SK-N-SH (cell line): ENCODE measurements around the gene PSMD6.

ENCODE experiments used
- CTCF ChIP-seq: fragments of 200-600 bp; sonication (generic); IDR thresholded peaks from 2 replicates; pipeline ENCODE4 v1.6.1; 2017; ENCODE audit warnings: antibody characterized with exemption, mild to moderate bottlenecking, moderate library complexity
- ELF1 ChIP-seq: IDR thresholded peaks from 2 replicates; pipeline ENCODE4 v1.4.0; 2012
- EP300 ChIP-seq, 2 experiments: IDR thresholded peaks; 2 replicates each; pipeline versions ENCODE4 v1.4.0 to v1.6.1; 2012; ENCODE audit warnings: borderline replicate concordance in 1 of 2, low read depth in 1 of 2, low read length in 1 of 2
- EZH2phosphoT487 ChIP-seq: fragments of 200-600 bp; sonication (generic); IDR thresholded peaks from 2 replicates; pipeline ENCODE4 v1.6.1; 2017; ENCODE audit warnings: low read depth, mixed run types, mild to moderate bottlenecking, antibody characterized with exemption, moderate library complexity, borderline replicate concordance
- FOSL2 ChIP-seq: IDR thresholded peaks from 2 replicates; pipeline ENCODE4 v1.4.0; 2012; ENCODE audit warnings: low read depth, mild to moderate bottlenecking, moderate library complexity, borderline replicate concordance
- FOXJ3 ChIP-seq: sonication (generic); formaldehyde crosslinking; IDR thresholded peaks from 2 replicates; pipeline ENCODE4 v1.5.1; 2020; ENCODE audit warnings: mild to moderate bottlenecking, missing genetic modification reagents
- GABPA ChIP-seq: IDR thresholded peaks from 2 replicates; pipeline ENCODE4 v1.4.0; 2012; ENCODE audit warnings: low read depth, mild to moderate bottlenecking
- MAX ChIP-seq: IDR thresholded peaks from 2 replicates; pipeline ENCODE4 v1.4.0; 2012; ENCODE audit warnings: low read depth
- MEF2A ChIP-seq: IDR thresholded peaks from 2 replicates; pipeline ENCODE4 v1.4.0; 2012; ENCODE audit warnings: low read depth, borderline replicate concordance
- NRF1 ChIP-seq: IDR thresholded peaks from 2 replicates; pipeline ENCODE4 v1.6.1; 2012; ENCODE audit warnings: low read depth, mild to moderate bottlenecking, low read length
- RCOR1 ChIP-seq: fragments of 150-350 bp; IDR thresholded peaks from 2 replicates; pipeline ENCODE4 v1.6.1; 2017; ENCODE audit warnings: antibody characterized with exemption, low read length
- TF ChIP-seq, protein P1 (sequence below): IDR thresholded peaks from 2 replicates; pipeline ENCODE4 v1.6.1; 2012; ENCODE audit warnings: mild to moderate bottlenecking, low read depth, low read length, moderate library complexity

- TF ChIP-seq MAX (no peak), ELF1 (no peak), GABPA (no peak), CTCF (no peak), NRF1 (no peak), EZH2phosphoT487 (no peak), MEF2A (no peak), EP300 (IDR thresholded peaks at IDR 0.05; ENCODE audit: borderline replicate concordance in 1 of 2, low read depth in 1 of 2, low read length in 1 of 2) (no peak), RCOR1 (no peak), FOXJ3 (CRISPR knock-in tag) (no peak), FOSL2 (no peak)
- TF ChIP-seq, protein P1, sequence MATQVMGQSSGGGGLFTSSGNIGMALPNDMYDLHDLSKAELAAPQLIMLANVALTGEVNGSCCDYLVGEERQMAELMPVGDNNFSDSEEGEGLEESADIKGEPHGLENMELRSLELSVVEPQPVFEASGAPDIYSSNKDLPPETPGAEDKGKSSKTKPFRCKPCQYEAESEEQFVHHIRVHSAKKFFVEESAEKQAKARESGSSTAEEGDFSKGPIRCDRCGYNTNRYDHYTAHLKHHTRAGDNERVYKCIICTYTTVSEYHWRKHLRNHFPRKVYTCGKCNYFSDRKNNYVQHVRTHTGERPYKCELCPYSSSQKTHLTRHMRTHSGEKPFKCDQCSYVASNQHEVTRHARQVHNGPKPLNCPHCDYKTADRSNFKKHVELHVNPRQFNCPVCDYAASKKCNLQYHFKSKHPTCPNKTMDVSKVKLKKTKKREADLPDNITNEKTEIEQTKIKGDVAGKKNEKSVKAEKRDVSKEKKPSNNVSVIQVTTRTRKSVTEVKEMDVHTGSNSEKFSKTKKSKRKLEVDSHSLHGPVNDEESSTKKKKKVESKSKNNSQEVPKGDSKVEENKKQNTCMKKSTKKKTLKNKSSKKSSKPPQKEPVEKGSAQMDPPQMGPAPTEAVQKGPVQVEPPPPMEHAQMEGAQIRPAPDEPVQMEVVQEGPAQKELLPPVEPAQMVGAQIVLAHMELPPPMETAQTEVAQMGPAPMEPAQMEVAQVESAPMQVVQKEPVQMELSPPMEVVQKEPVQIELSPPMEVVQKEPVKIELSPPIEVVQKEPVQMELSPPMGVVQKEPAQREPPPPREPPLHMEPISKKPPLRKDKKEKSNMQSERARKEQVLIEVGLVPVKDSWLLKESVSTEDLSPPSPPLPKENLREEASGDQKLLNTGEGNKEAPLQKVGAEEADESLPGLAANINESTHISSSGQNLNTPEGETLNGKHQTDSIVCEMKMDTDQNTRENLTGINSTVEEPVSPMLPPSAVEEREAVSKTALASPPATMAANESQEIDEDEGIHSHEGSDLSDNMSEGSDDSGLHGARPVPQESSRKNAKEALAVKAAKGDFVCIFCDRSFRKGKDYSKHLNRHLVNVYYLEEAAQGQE, result no peak
These were observed 31.8 kb upstream of the PSMD6 start for GRCh38 chr3:64055076-64055475.
